Right ventricle myocardium superior (tissue), 1 donor: ENCODE data around the gene CELF2. TPM values are rescaled to one million over a fixed set of nuclear protein-coding genes. Genes with fewer than 3 reads are reported as not detected.

ENCODE experiments used
- ATAC-seq: fragments of 200-7000 bp; cut with Tn5 transposase; one replicate; pipeline ENCODE4 v1.9.1; 2020; ENCODE audit warnings: mild to moderate bottlenecking; ENCODE audit not compliant: poor library complexity
- DNase-seq: peaks from one replicate; pipeline ENCODE4 v3.0.0-alpha.2; 2020
- intact Hi-C: fragments of 100-400 bp; cut with DNase I; formaldehyde crosslinking; loops from one replicate; pipeline ENCODE4 v1.11.2; 2022
- total RNA-seq: library from RNA; stranded (reverse); fragmentation: NEBNext Ultra II Directional; extraction: Animal tissue kit (Norgen Biotek cat#: 25700); gene quantifications from one replicate; pipeline ENCODE4 v1.2.1, GENCODE V29; 2021
- donor health status: DM: no; HTN: yes; CAD: no; lungs with severe emphysema.

The CELF2 gene
- total RNA-seq, 1 donor from 2014 or later, result 67.7 TPM

DNA sequence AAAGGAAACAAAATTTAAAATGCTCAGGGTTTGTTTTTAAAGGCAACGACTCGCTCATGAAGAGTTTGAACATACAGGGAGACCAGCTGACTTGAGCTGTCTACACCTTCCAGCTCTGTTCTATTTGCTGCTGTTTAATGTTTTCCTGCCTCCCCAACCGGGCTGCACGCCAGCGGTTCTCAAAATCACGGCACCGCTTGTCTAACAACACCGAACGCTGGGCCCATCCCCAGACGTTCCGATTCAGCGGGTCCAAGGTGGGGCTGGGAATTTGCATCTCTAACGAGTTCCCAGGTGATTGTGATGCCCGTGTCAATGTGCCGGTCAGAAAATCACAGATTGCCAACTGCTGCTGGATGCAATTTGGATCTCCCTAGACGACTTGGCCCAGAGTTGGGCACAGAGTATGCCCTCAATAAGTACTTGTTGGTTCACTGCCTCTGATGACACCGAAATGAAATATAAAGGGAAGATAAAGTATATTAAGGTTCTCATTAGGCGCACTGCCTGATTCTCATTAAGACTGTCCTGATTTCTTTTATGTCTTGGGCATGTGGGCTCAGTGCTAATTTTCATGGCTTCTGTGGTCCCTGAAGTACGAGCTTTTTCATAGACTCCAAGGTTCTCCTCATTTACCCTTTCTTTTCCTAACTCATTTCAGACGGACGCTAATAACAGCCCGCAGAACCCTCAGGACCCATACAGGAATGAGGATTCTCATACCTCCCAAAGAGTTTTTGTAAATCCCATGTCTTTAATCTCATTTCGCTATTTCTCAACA lies 28.5 kb downstream of the CELF2 start:
- intact Hi-C loops, result no loop called here
- DNase-seq (peak; percentile 91), ATAC-seq (peak; percentile 80)

- intact Hi-C loops, result no loop called here
- ATAC-seq, result peak; percentile 1
- DNase-seq, result no peak
Observed at GRCh38 chr10:11046776-11047160, 29.1 kb downstream of the CELF2 start.

- ATAC-seq, result peak; percentile 42
- no peak for DNase-seq
- intact Hi-C loops, result no loop called here
Observed at GRCh38 chr10:11048707-11049278, 31.1 kb downstream of the CELF2 start.

- DNase-seq (no peak), ATAC-seq (no peak)
- intact Hi-C loops, result no loop called here
Observed at GRCh38 chr10:11049806-11050205, 32.1 kb downstream of the CELF2 start.

- ATAC-seq (no peak), DNase-seq (no peak)
- intact Hi-C loops, result no loop called here
Observed at GRCh38 chr10:11050301-11051287, 32.9 kb downstream of the CELF2 start.

- ATAC-seq (peak; percentile 36), DNase-seq (no peak)
- intact Hi-C loops, result no loop called here
Observed at GRCh38 chr10:11057018-11057417, 39.3 kb downstream of the CELF2 start.

GRCh38 chr10:11057448-11057847 lies 39.8 kb downstream of the CELF2 start:
- peak; percentile 21 for ATAC-seq
- intact Hi-C loops, result no loop called here
- DNase-seq, result no peak

GRCh38 chr10:11057994-11058393 lies 40.3 kb downstream of the CELF2 start:
- no peak for DNase-seq

GRCh38 chr10:11058965-11059364 lies 41.3 kb downstream of the CELF2 start:
- ATAC-seq, result no peak
- DNase-seq, result no peak
- intact Hi-C loops, result no loop called here

More at GRCh38 chr10:11057994-11058393, 40.3 kb downstream of the CELF2 start:
- intact Hi-C loops, result no loop called here
- peak; percentile 5 for ATAC-seq

- no peak for ATAC-seq
- DNase-seq, result no peak
- intact Hi-C loops, result no loop called here
Observed at GRCh38 chr10:11063856-11064255, 46.2 kb downstream of the CELF2 start.

DNA sequence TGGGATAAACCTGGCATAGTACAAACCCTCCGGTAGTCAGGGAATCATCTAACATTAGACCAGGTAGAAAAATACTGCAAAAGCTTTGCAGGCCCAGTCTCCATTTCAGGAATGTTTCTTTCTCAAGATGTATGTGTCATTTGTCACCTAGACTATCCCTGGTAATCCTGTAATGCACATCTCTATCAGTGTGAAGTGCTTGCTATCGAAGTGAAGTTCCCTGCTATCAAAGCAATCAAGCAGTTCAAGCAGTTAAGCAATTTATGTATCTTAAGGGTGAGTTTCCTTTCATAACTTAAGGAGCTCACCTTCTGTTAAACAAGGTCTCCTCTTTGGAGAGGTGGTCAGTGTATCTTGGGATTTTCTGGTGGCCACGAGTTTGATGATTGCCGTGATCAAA lies 47.2 kb downstream of the CELF2 start:
- ATAC-seq (no peak), DNase-seq (no peak)
- intact Hi-C loops, result no loop called here

GRCh38 chr10:11065567-11065966 lies 47.9 kb downstream of the CELF2 start:
- ATAC-seq (peak; percentile 63), DNase-seq (no peak)
- intact Hi-C loops, result no loop called here

DNA sequence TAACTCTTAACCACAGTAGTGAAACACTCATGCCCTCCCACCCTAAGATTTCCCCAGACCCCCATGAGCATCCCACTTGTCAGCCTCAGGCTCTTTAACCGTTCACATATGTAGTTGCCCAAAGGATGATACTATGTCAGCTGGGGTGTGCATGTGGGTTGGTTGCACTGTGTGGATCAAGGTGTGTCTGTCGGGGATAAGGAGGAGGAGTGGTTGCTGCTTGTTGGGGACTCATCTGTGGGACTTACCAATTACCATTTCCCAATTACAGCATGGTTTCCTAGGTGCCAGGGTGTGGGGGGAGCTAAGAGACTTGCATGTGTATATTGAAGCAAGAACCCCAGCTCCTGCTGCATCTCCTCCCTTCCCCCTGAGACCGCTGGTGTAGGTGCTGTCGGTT lies 48.8 kb downstream of the CELF2 start:
- no peak for DNase-seq
- intact Hi-C loops, result no loop called here
- ATAC-seq, result peak; percentile 22

GRCh38 chr10:11068861-11069633 lies 51.4 kb downstream of the CELF2 start:
- ATAC-seq (no peak), DNase-seq (no peak)
- intact Hi-C loops, result no loop called here

DNA sequence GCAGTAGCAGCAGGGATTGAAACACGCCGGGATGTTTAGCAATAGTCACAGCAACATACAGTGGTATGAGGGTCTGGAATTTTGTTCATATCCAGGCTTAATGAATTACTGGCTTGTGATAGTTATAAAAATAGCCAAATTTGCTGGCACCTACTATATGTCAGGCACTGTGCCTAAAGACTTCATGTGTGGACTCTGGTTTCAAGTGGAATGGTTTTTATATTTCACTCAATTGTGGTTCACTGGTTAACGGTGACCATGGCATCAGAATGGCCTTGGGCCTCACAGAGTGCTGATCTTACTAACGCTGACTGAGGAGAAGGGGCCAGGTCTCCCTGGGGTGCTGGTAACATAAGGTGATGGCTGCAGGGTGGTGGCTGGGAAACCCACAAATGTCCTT lies 55.7 kb downstream of the CELF2 start:
- ATAC-seq (peak; percentile 81), DNase-seq (no peak)
- intact Hi-C loops, result no loop called here

- intact Hi-C loops, result no loop called here
Observed at GRCh38 chr10:11074536-11075267, 57.0 kb downstream of the CELF2 start.

DNA sequence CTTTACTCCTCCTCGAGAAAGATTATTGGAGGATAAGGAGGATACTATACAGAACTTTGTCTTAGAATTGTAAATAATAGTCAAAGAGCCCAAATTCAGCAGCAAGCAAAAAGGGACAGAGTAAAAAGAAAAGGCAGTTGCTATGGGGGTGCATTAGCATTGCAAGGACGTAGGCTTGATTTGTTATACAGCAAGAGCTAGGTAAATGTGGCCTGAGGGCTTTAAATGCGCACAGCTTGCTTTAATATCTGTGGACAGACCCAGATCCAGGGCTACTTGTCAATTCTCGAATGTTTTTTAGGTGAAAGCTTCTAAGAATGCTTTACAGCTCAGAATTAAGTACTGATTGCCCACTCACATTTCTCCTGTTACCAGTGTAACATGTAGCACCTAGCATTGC lies 58.5 kb downstream of the CELF2 start:
- intact Hi-C loops, result no loop called here
- DNase-seq (no peak), ATAC-seq (no peak)

More at GRCh38 chr10:11074536-11075267, 57.0 kb downstream of the CELF2 start:
- ATAC-seq (peak; percentile 32), DNase-seq (no peak)

GRCh38 chr10:11080564-11080984 lies 62.9 kb downstream of the CELF2 start:
- intact Hi-C loops, result no loop called here
- DNase-seq (no peak), ATAC-seq (no peak)
